Erythroblast (primary cell): Measurements from ENCODE around the gene DGKI.
A peak's percentile ranks its signal among the peaks of the same experiment; 100 is the strongest.

Source experiments
- DNase-seq, 2 experiments: peaks; one replicate each; lab custom pipeline; 2025; lab: John Stamatoyannopoulos, UW
- GATA1 ChIP-seq: IDR thresholded peaks from 2 replicates; pipeline ENCODE4 v1.6.1; 2011; ENCODE audit warnings: low read depth, mild to moderate bottlenecking, control low read depth, low read length, moderate library complexity
- POLR2A ChIP-seq: IDR thresholded peaks from 2 replicates; pipeline ENCODE4 v1.6.1; 2011; ENCODE audit warnings: mild to moderate bottlenecking, low read length

DGKI gene

GRCh38 chr7:137879357-137880158 is 32.8 kb upstream of the DGKI start:
- DNase-seq, result no peak
- TF ChIP-seq POLR2A (no peak), GATA1 (no peak)

- no peak for TF ChIP-seq POLR2A
- peak; percentile 13 for TF ChIP-seq GATA1
- DNase-seq, result peak; percentile 61 to 90
Measured at GRCh38 chr7:137878333-137878961, 31.7 kb upstream of the DGKI start.

GRCh38 chr7:137877027-137877675 is 30.4 kb upstream of the DGKI start:
- no peak for DNase-seq
- TF ChIP-seq POLR2A (no peak), GATA1 (no peak)

- DNase-seq, result no peak
- TF ChIP-seq POLR2A, result no peak
- TF ChIP-seq GATA1, result no peak
Measured at GRCh38 chr7:137875746-137876145, 29.0 kb upstream of the DGKI start.

- TF ChIP-seq GATA1 (no peak), POLR2A (no peak)
- no peak for DNase-seq
Measured at GRCh38 chr7:137873979-137874777, 27.4 kb upstream of the DGKI start.

GRCh38 chr7:137873524-137873923 is 26.8 kb upstream of the DGKI start:
- no peak for DNase-seq
- TF ChIP-seq GATA1, result no peak
- no peak for TF ChIP-seq POLR2A

GRCh38 chr7:137871170-137871915 is 24.6 kb upstream of the DGKI start:
- DNase-seq, result no peak
- TF ChIP-seq POLR2A (no peak), GATA1 (no peak)

GRCh38 chr7:137870684-137871083 is 23.9 kb upstream of the DGKI start:
- DNase-seq, result no peak
- TF ChIP-seq GATA1, result no peak
- no peak for TF ChIP-seq POLR2A

GRCh38 chr7:137870078-137870477 is 23.3 kb upstream of the DGKI start:
- DNase-seq, result no peak

GRCh38 chr7:137869260-137869659 is 22.5 kb upstream of the DGKI start:
- no peak for TF ChIP-seq GATA1
- no peak for TF ChIP-seq POLR2A
- no peak for DNase-seq

More at GRCh38 chr7:137870078-137870477, 23.3 kb upstream of the DGKI start:
- TF ChIP-seq POLR2A (no peak), GATA1 (no peak)

GRCh38 chr7:137867289-137867688 is 20.5 kb upstream of the DGKI start:
- no peak for DNase-seq
- TF ChIP-seq POLR2A (no peak), GATA1 (no peak)

- TF ChIP-seq GATA1, result no peak
- no peak for TF ChIP-seq POLR2A
Measured at GRCh38 chr7:137865764-137866163, 19.0 kb upstream of the DGKI start.

GRCh38 chr7:137862964-137863363 is 16.2 kb upstream of the DGKI start:
- TF ChIP-seq GATA1 (no peak), POLR2A (no peak)
- no peak for DNase-seq

More at GRCh38 chr7:137865764-137866163, 19.0 kb upstream of the DGKI start:
- no peak for DNase-seq
